Smooth muscle cell of the brain vasculature (primary cell): ENCODE measurements around the gene EMP1.
"Not testable (repeated sequence)": the region's sequence is repeated elsewhere in the genome, so short reads cannot be mapped to it uniquely, and the experiment has no call there.

ENCODE experiments used
- DNase-seq: peaks from one replicate; pipeline ENCODE4 v3.0.0-alpha.2; 2012; ENCODE audit warnings: low read depth, low spot score

EMP1 gene

GRCh38 chr12:13257356-13257875 is 60.9 kb downstream of the EMP1 start:
- no peak for DNase-seq

DNA sequence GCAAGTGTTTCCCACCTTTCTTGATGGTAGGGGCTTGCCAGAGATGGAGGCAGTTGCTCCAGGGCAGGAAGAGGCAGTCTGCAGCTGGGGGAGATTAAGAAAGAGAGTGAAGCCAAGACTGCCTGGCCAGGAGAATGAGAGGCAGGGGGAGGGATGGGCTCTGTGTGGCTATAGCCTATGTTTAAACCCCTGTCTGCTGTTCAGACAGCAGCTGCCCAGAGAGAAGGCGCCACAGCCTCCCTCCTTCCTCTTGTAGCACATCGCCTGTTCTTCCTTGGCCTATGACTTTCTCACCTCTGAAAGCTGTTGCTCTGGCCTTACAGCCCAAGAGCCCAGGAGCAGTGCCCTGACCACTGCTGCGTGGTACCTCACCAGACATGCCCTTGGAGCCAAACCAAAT is 61.7 kb downstream of the EMP1 start:
- DNase-seq, result no peak

DNA sequence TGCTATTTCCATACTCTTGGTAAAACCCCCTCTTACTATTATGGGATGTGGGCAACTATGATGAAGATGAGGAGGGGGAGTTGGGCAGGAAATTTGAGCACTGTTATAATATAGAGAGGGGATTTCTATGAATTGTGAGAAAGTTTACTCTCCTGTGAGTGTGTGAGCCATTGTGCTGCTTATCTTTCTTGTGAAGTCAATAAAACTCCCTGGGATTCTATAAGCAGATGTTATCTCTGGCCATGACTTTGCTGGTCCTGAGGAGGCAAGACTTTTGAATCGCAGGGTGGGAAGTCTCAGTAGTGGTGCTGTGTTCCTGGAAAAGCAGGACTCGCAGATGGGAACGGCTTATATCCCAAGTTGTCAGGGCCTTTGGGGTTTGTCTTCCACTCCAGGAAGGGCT is 62.2 kb downstream of the EMP1 start:
- no peak for DNase-seq

DNA sequence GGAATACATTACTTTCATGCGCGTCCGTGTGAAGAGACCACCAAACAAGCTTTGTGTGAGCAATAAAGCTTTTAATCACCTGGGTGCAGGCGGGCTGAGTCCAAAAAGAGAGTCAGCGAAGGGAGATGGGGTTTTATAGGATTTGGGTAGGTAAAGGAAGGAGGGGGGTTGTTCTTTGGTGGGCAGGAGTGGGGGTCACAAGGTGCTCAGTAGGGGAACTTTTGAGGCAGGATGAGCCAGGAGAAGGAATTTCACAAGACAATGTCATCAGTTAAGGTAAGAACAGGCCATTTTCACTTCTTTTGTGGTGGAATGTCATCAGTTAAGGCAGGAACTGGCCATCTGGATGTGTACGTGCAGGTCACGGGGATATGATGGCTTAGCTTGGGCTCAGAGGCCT is 63.1 kb downstream of the EMP1 start:
- DNase-seq, result not testable (repeated sequence)

GRCh38 chr12:13267826-13268225 is 71.3 kb downstream of the EMP1 start:
- not testable (repeated sequence) for DNase-seq

DNA sequence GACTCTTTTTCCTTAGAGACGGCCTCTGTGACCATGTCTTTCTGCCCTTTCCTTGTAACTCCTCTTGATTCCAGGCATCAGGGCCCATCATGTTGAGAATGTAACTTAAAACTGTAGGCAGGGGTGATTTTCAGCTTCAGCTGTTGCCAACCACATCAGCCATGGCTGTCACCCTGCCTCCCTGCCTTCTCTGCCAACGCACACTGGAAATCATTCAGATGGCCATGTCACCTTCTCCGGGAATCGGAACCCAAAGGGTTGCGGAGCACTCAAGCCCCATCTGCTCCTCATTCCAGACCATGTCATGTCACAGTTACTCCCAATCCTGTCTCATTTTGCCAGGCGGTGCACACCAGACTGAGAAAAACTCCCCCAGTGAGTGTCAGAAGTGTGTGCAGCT is 72.1 kb downstream of the EMP1 start:
- no peak for DNase-seq
